HCEC 1CT (cell line): ENCODE results near the gene ADCY5.

Source experiments
- DNase-seq: peaks from one replicate; pipeline ENCODE4 v3.0.0-alpha.2; 2017

Gene ADCY5

GRCh38 chr3:123296261-123296660, 152.6 kb downstream of the ADCY5 start:
- no peak for DNase-seq

- no peak for DNase-seq
Observed at GRCh38 chr3:123295901-123296250, 153.0 kb downstream of the ADCY5 start.

- no peak for DNase-seq
Observed at GRCh38 chr3:123295171-123295900, 153.6 kb downstream of the ADCY5 start.

- DNase-seq: no peak
Observed at GRCh38 chr3:123294296-123294938, 154.5 kb downstream of the ADCY5 start.

GRCh38 chr3:123292321-123293310, 156.3 kb downstream of the ADCY5 start:
- DNase-seq: no peak

GRCh38 chr3:123291404-123291803, 157.5 kb downstream of the ADCY5 start:
- no peak for DNase-seq

GRCh38 chr3:123290962-123291361, 157.9 kb downstream of the ADCY5 start:
- DNase-seq: no peak

GRCh38 chr3:123290107-123290930, 158.6 kb downstream of the ADCY5 start:
- DNase-seq: no peak

GRCh38 chr3:123289391-123290106, 159.3 kb downstream of the ADCY5 start:
- DNase-seq: no peak

- DNase-seq: no peak
Observed at GRCh38 chr3:123287962-123288302, 161.0 kb downstream of the ADCY5 start.

- no peak for DNase-seq
Observed at GRCh38 chr3:123287051-123287961, 161.6 kb downstream of the ADCY5 start.

- peak; percentile 67 for DNase-seq
Observed at GRCh38 chr3:123286308-123287023, 162.4 kb downstream of the ADCY5 start.

GRCh38 chr3:123285931-123286307, 163.0 kb downstream of the ADCY5 start:
- DNase-seq: no peak

GRCh38 chr3:123285479-123285878, 163.4 kb downstream of the ADCY5 start:
- DNase-seq: no peak

GRCh38 chr3:123285066-123285465, 163.8 kb downstream of the ADCY5 start:
- no peak for DNase-seq

GRCh38 chr3:123284399-123285010, 164.4 kb downstream of the ADCY5 start:
- no peak for DNase-seq

GRCh38 chr3:123283657-123284398, 165.1 kb downstream of the ADCY5 start:
- no peak for DNase-seq

- no peak for DNase-seq
Observed at GRCh38 chr3:123283074-123283473, 165.8 kb downstream of the ADCY5 start.

- no peak for DNase-seq
Observed at GRCh38 chr3:123282461-123282860, 166.4 kb downstream of the ADCY5 start.
